AG04450 (cell line): ENCODE measurements around the gene SGTA. TPM values are rescaled to one million over a fixed set of nuclear protein-coding genes. Genes with fewer than 3 reads are reported as not detected.

Source experiments
- CTCF ChIA-PET: fragments of 300-600, 350-600 bp; formaldehyde crosslinking; extraction: SDS; loops from one replicate; lab custom pipeline; 2022; ENCODE audit warnings: antibody characterized with exemption, inconsistent platforms; lab: Charles Lee
- POLR2A ChIA-PET: fragments of 350-600 bp; formaldehyde crosslinking; extraction: SDS; loops from one replicate; lab custom pipeline; 2021; ENCODE audit warnings: antibody characterized with exemption, inconsistent platforms; lab: Yijun Ruan, JAX
- DNase-seq: peaks from one replicate; pipeline ENCODE4 v3.0.0-alpha.2; 2011; ENCODE audit warnings: low read depth, low spot score
- H3K27ac ChIP-seq: one replicate; pipeline ENCODE4 v1.5.1; 2012; ENCODE audit warnings: low read depth, low read length, control low read depth
- H3K27me3 ChIP-seq: one replicate; pipeline ENCODE4 v1.6.0; 2012; ENCODE audit warnings: low read length; ENCODE audit not compliant: control insufficient read depth, insufficient read depth
- H3K4me3 ChIP-seq: 2 replicates; pipeline ENCODE4 v1.5.1; 2011; ENCODE audit warnings: mild to moderate bottlenecking, low read depth, low read length, control low read depth
- H3K9me3 ChIP-seq: 2 replicates; pipeline ENCODE4 v1.5.1; 2012; ENCODE audit warnings: low read length; ENCODE audit not compliant: control insufficient read depth, insufficient read depth
- CTCF ChIP-seq: IDR thresholded peaks from 2 replicates; pipeline ENCODE4 v1.5.1; 2011; ENCODE audit warnings: low read depth, low read length, control low read depth, inconsistent platforms
- polyA plus RNA-seq: library from polyadenylated mRNA; depleted of rRNA; stranded (reverse); fragments of >200 nt; gene quantifications from 2 replicates; pipeline ENCODE4 v1.2.3, GENCODE V29; 2011

The SGTA gene
- polyA plus RNA-seq, 1 experiment, result 44.0 TPM

- TF ChIP-seq CTCF, result no peak
- POLR2A ChIA-PET, result no interaction called here
Observed at GRCh38 chr19:2732157-2732725, 50.8 kb downstream of the SGTA start.

GRCh38 chr19:2731181-2731995 is 51.7 kb downstream of the SGTA start:
- Histone ChIP-seq H3K9me3 (peaks cover 3% of the 10 kb centered on the region; the same call in 1 of the 2 replicates), H3K4me3 (no peak overlapping the region), H3K27me3 (no peaks in the 10 kb centered on the region), H3K27ac (no peak overlapping the region)
- POLR2A ChIA-PET, result no interaction called here
- no peak for TF ChIP-seq CTCF
- CTCF ChIA-PET, result no interaction called here
- DNase-seq, result no peak

More at GRCh38 chr19:2732157-2732725, 50.8 kb downstream of the SGTA start:
- H3K4me3 ChIP-seq, result no peak overlapping the region
- no peak for DNase-seq
- H3K27ac ChIP-seq, result no peak overlapping the region
- CTCF ChIA-PET, result no interaction called here
- H3K9me3 ChIP-seq, result peaks cover 10% of the 10 kb centered on the region
- H3K27me3 ChIP-seq, result no peaks in the 10 kb centered on the region

DNA sequence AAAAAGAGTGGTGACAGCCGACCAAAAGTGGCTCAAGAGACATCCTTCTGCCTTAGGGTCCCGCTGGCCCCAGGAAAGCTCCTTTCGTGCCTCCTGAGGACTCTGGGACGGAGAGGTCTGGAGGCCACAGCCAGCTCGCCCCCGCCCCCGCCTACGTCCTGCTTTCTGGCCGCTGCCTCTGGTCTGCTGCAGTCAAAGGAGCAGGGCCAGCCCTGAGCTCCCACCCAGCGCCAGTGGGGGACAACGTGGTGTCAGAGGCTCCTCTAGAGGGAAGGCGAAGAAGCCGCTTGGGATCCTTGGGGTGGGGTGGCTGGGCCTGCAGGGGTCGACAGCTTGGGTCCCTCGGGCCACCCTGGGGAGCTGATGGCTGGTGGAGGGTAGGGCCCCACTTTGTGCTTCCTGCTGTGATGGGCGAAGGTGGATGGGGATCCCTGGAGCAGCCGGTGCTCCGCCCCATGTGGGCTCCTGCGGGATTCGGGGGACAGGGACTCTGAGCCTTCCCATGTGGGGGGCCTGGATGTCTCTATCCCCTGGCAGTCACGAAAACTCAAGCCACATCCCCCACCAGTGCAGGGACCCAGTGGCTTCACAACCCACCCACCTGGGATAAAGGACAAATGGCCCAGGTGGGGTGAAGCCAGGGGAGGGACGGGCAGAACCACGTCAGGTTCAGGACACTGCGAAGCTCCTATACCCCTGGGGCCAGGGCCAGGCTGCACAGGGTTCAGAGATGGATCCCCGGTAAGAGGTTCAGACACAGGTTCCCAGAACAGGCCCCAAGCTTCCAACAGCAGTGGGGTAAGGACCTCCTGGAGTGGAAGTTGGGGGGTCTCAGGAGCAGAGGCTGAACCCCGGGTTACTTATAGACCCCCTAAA is 52.9 kb downstream of the SGTA start:
- DNase-seq, result no peak
- H3K27ac ChIP-seq, result no peak overlapping the region
- H3K4me3 ChIP-seq, result no peak overlapping the region
- no peaks in the 10 kb centered on the region; the same call in 1 of the 2 replicates for H3K9me3 ChIP-seq
- no peak for TF ChIP-seq CTCF
- ChIA-PET CTCF (no interaction called here), POLR2A (no interaction called here)
- H3K27me3 ChIP-seq, result no peaks in the 10 kb centered on the region

GRCh38 chr19:2728783-2729387 is 54.2 kb downstream of the SGTA start:
- CTCF ChIA-PET, result no interaction called here
- H3K4me3 ChIP-seq, result no peak overlapping the region
- no peaks in the 10 kb centered on the region for H3K27me3 ChIP-seq
- DNase-seq, result no peak
- POLR2A ChIA-PET, result no interaction called here
- H3K27ac ChIP-seq, result no peak overlapping the region
- TF ChIP-seq CTCF, result no peak
- no peaks in the 10 kb centered on the region; the same call in 1 of the 2 replicates for H3K9me3 ChIP-seq
